Muscle of leg (tissue), 16 donors: Measurements from ENCODE around the gene TNFAIP8. TPM values are rescaled to one million over a fixed set of nuclear protein-coding genes. Genes with fewer than 3 reads are reported as not detected.
A peak's percentile ranks its signal among the peaks of the same experiment; 100 is the strongest.

ENCODE experiments used
- DNase-seq: peaks from one replicate; pipeline ENCODE4 v3.0.0; 2013
- H3K27ac ChIP-seq: one replicate; pipeline ENCODE4 v1.5.1; 2013; ENCODE audit warnings: mild to moderate bottlenecking, low read length, control low read depth
- H3K27me3 ChIP-seq: one replicate; pipeline ENCODE4 v1.6.1; 2013; ENCODE audit warnings: low read length; ENCODE audit not compliant: control insufficient read depth, insufficient read depth
- H3K36me3 ChIP-seq: one replicate; pipeline ENCODE4 v1.6.1; 2013; ENCODE audit warnings: low read length; ENCODE audit not compliant: control insufficient read depth, insufficient read depth
- H3K4me1 ChIP-seq: one replicate; pipeline ENCODE4 v1.6.1; 2013; ENCODE audit warnings: low read length; ENCODE audit not compliant: control insufficient read depth, insufficient read depth
- H3K4me3 ChIP-seq: one replicate; pipeline ENCODE4 v1.5.1; 2013; ENCODE audit warnings: low read length, control low read depth
- H3K9me3 ChIP-seq: replicated peaks from 2 replicates; pipeline ENCODE4 v1.6.1; 2013; ENCODE audit warnings: low read depth, low read length; ENCODE audit not compliant: control insufficient read depth
- WGBS: methylation state at CpG from one replicate; pipeline ENCODE4 v1.1.5; 2013; ENCODE audit warnings: missing lambda C conversion rate; ENCODE audit not compliant: insufficient coverage; 5-methylcytosine and 5-hydroxymethylcytosine counted together
- long read RNA-seq, 11 donors: transcript quantifications; one replicate each; lab custom pipeline, GENCODE V29; 2026
- polyA plus RNA-seq, 8 donors: library from polyadenylated mRNA; unstranded; fragments of 120-200 nt; gene quantifications; one replicate each; pipeline versions ENCODE4 v1.2.1 to v1.2.3, GENCODE V29; 2013; ENCODE audit warnings: inconsistent platforms in 1 of 8, low replicate concordance in 1 of 8; ENCODE audit not compliant: insufficient read length in 8 of 8, insufficient read depth in 1 of 8
- total RNA-seq: library from RNA; stranded (reverse); fragments of 120-200 nt; gene quantifications from one replicate; pipeline ENCODE4 v1.2.4, GENCODE V29; 2013

The TNFAIP8 gene
- total RNA-seq (12.7 TPM), polyA plus RNA-seq (10 to 100 TPM; 10.8 to 14.8 (median 12.1) TPM)
- long read RNA-seq, donor 1, partial matches to known transcripts: 0 of 3 reads
- long read RNA-seq, donor 1, other reads (novel, unspliced or antisense): 0 of 3 reads
- long read RNA-seq, donor 2, partial matches to known transcripts: 0 of 1 reads
- long read RNA-seq, donor 2, other reads (novel, unspliced or antisense): 0 of 1 reads
- long read RNA-seq, donor 3, partial matches to known transcripts: 0 of 4 reads
- long read RNA-seq, donor 3, other reads (novel, unspliced or antisense): 0 of 4 reads
- long read RNA-seq, donor 4, partial matches to known transcripts: 0 of 2 reads
- long read RNA-seq, donor 4, other reads (novel, unspliced or antisense): 0 of 2 reads
- long read RNA-seq, donor 5, full-length matches to known transcripts: 17 of 23 reads
- long read RNA-seq, donor 5, partial matches to known transcripts: 6 of 23 reads
- long read RNA-seq, donor 5, other reads (novel, unspliced or antisense): 0 of 23 reads
- long read RNA-seq, donor 6, full-length matches to known transcripts: 12 of 20 reads
- long read RNA-seq, donor 6, partial matches to known transcripts: 8 of 20 reads
- long read RNA-seq, donor 6, other reads (novel, unspliced or antisense): 0 of 20 reads
- long read RNA-seq, donor 7, transcript TNFAIP8-201 (2 exons, 795 nt): major isoform, 7 of 7 reads
- long read RNA-seq, donor 7, partial matches to known transcripts: 0 of 7 reads
- long read RNA-seq, donor 7, other reads (novel, unspliced or antisense): 0 of 7 reads
- long read RNA-seq, donor 8, partial matches to known transcripts: 0 of 3 reads
- long read RNA-seq, donor 8, other reads (novel, unspliced or antisense): 0 of 3 reads
- long read RNA-seq, donor 9, full-length matches to known transcripts: 4 of 4 reads
- long read RNA-seq, donor 9, partial matches to known transcripts: 0 of 4 reads
- long read RNA-seq, donor 9, other reads (novel, unspliced or antisense): 0 of 4 reads
- long read RNA-seq, donor 10, full-length matches to known transcripts: 5 of 5 reads
- long read RNA-seq, donor 10, partial matches to known transcripts: 0 of 5 reads
- long read RNA-seq, donor 10, other reads (novel, unspliced or antisense): 0 of 5 reads
- long read RNA-seq, donor 11, full-length matches to known transcripts: 7 of 7 reads
- long read RNA-seq, donor 11, partial matches to known transcripts: 0 of 7 reads
- long read RNA-seq, donor 11, other reads (novel, unspliced or antisense): 0 of 7 reads

DNA sequence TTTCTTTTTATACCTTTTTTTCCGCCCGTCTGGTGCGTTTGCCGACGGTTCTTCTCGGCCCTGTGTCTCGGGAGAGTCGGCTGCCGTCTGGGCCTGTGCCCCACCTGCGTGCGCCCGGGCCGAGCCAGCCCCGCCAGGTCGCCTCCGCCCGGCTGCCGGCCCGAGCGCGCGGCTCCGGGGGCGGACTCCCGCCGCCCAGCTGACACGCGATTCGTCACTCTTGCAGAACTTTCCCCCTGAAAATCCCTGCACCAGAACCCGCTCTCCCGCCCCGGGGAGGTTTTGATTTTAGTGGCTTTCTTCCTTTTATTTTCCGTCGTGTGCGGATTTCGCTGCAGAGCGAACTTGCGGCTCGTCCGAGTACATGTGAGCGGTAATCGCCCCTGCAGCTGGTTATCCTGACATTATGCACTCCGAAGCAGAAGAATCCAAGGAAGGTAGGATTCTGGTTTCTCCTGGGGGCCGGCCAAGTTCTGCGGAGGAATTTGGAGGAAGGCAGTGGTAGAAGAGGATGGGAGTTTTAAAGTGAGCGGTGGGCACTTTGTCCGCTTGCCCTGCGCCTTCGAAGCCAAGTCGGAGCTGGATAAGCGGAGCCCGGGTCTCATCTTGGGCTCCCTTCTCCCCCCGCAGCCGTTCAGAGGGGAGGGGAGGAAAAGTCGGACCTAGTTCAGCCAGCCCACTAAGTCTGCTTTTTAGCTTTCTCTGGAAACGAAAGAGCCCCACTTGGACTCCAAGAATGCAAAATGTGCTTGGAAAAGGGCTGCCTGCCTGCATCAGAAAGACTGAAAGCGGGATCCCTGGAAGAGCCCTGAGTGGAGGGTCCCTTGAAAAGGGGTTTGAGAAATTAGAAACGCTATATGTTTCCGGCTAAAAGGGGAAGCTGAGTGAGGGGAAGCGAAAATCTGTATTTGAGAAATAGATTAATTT, at the start of gene TNFAIP8:
Gene TNFAIP8, plus strand, starts transcription at position 335 of the 927 bp plus-strand sequence. Its CDS starts 72 bp downstream, at position 407.
- peak within 1 kb of the TSS; percentile 86 for H3K27ac ChIP-seq
- no peaks in the 10 kb centered on the region for H3K36me3 ChIP-seq
- 2% methylated on average over 47 of the region's 60 CpGs for WGBS
- peak within 1 kb of the TSS; percentile 76 for H3K4me3 ChIP-seq
- DNase-seq: peak; percentile 89
- peaks cover 11% of the 10 kb centered on the region for H3K4me1 ChIP-seq
- H3K9me3 ChIP-seq: no peaks in the 10 kb centered on the region
- H3K27me3 ChIP-seq: peaks cover 2% of the 10 kb centered on the region

DNA sequence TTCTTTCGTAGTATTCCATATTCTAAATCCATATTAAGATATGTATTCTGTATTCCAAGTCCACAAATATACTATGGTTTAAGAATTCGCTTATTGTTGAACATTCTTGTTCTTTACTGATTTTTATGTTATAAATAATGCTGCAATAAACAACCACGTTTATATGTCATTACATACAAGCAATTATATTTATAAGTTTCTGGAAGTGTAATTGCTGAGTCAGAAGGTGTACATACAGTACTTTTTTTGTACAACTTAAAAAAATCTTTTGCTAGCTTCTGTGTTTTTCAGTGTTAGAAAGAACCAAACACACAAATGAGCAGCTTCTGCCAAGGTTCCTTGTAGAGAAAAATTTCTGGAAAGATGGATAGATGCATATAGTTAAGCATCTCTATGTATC, 48.6 kb upstream of the TNFAIP8 start:
- WGBS: no CpG with 5 or more reads among the region's 3 CpGs
- Histone ChIP-seq H3K27me3 (no peaks in the 10 kb centered on the region), H3K27ac (no peak overlapping the region), H3K4me3 (no peak overlapping the region), H3K36me3 (no peaks in the 10 kb centered on the region), H3K9me3 (no peaks in the 10 kb centered on the region), H3K4me1 (peaks cover 11% of the 10 kb centered on the region)
- no peak for DNase-seq

DNA sequence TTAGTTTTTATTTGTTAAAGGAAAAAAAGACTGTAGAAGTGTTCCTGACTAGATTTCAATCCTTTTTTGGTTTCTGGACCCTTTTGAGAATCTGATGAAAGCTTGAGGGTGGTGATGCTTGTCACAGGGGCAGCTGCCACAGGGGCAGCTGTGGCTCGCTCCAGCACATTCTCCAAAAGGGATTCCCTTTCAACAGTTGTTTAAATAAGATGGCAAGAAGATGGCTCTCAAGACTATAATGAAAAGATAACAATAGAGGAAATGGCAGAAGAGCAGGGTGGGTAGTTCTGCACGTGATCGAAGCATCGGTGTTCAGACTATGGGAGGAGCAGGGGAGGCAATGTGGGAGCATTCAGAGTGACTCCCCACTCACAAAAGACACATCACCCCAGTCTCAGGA, 46.5 kb upstream of the TNFAIP8 start:
- Histone ChIP-seq H3K4me3 (no peak overlapping the region), H3K27ac (no peak overlapping the region), H3K9me3 (no peaks in the 10 kb centered on the region), H3K4me1 (peaks cover 11% of the 10 kb centered on the region), H3K36me3 (no peaks in the 10 kb centered on the region), H3K27me3 (no peaks in the 10 kb centered on the region)
- no peak for DNase-seq
- 80% methylated on average over 1 of the region's 4 CpGs for WGBS

- no peak overlapping the region for H3K4me3 ChIP-seq
- H3K36me3 ChIP-seq: no peaks in the 10 kb centered on the region
- H3K9me3 ChIP-seq: no peaks in the 10 kb centered on the region
- WGBS: 80% methylated on average over 1 of the region's 2 CpGs
- no peak for DNase-seq
- no peak overlapping the region for H3K27ac ChIP-seq
- H3K4me1 ChIP-seq: peaks cover 11% of the 10 kb centered on the region
- H3K27me3 ChIP-seq: no peaks in the 10 kb centered on the region
These were observed 44.1 kb upstream of the TNFAIP8 start for GRCh38 chr5:119311688-119312087.

DNA sequence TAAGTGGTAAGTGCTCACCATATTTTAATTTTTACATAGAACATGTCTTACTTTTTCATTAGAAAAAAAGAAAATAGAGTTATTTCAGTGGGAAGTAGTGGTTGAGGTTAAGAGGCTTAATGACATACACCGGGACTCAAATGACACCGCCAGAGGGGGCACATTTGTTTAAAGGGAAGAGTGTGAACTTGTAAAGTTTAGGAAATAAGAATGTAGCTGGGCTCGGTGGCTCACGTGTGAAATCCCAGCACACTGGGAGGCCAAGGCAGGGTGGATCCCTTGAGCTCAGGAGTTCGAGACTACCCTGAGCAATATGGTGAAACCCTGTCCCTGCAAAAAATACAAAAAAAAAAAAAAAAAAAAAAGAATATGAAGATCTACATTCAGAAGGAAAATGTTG, 43.4 kb upstream of the TNFAIP8 start:
- Histone ChIP-seq H3K36me3 (no peaks in the 10 kb centered on the region), H3K27me3 (no peaks in the 10 kb centered on the region), H3K27ac (no peak overlapping the region), H3K4me1 (peaks cover 11% of the 10 kb centered on the region), H3K9me3 (no peaks in the 10 kb centered on the region), H3K4me3 (no peak overlapping the region)
- WGBS: 83% methylated on average over 4 of the region's 5 CpGs
- no peak for DNase-seq

DNA sequence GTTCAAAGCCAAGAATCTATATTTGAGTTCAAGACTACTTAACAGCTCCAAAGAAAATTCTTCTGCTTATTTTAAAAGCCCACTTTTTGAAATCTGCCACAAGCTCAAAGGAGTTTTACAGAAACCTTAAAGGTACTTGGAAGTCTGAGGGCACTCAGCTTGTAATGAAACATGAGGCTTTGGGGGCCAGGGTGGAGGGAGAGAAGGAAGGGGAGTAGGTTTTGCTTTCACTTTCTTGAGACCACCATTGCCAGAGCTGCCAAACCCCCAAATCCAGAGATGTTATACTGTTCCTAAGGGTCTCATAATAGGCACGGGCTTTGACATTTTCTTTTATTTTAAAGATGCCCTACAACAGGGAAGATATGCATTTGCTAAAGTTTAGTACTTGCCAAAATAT, 42.6 kb upstream of the TNFAIP8 start:
- Histone ChIP-seq H3K4me3 (no peak overlapping the region), H3K36me3 (no peaks in the 10 kb centered on the region), H3K27ac (no peak overlapping the region), H3K4me1 (peaks cover 9% of the 10 kb centered on the region), H3K27me3 (no peaks in the 10 kb centered on the region), H3K9me3 (no peaks in the 10 kb centered on the region)
- no peak for DNase-seq
- WGBS: no CpG with 5 or more reads among the region's 1 CpG

- Histone ChIP-seq H3K27ac (no peak overlapping the region), H3K9me3 (no peaks in the 10 kb centered on the region), H3K4me3 (no peak overlapping the region), H3K36me3 (no peaks in the 10 kb centered on the region), H3K4me1 (peaks cover 3% of the 10 kb centered on the region), H3K27me3 (no peaks in the 10 kb centered on the region)
- no peak for DNase-seq
- WGBS: 40% methylated on average over 1 of the region's 5 CpGs
These were observed 41.9 kb upstream of the TNFAIP8 start for GRCh38 chr5:119313658-119314605.

DNA sequence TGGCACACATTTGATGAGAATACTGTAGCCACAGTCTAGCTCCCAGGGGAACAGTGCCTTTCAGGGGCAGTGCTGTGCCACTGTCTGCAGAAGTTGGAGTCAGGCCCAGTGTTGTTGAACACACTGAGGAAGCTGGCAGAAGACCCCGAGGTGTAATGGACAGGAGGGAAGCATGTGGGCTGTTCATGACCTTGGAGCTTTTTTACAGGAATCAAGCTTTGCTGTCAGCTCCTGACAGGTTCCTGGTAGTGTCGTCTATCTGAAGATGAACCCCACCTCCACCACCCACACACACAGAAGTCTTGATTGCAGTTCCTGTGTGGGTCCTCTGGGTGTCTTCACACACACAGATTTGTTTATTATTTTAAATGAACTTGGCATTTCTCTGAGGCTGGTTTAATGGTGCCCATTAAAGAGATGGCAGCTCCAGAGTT, 40.3 kb upstream of the TNFAIP8 start:
- no peaks in the 10 kb centered on the region for H3K4me1 ChIP-seq
- H3K27ac ChIP-seq: no peak overlapping the region
- no CpG with 5 or more reads among the region's 2 CpGs for WGBS
- H3K36me3 ChIP-seq: no peaks in the 10 kb centered on the region
- no peaks in the 10 kb centered on the region for H3K27me3 ChIP-seq
- no peak for DNase-seq
- no peak overlapping the region for H3K4me3 ChIP-seq
- H3K9me3 ChIP-seq: no peaks in the 10 kb centered on the region
